Measurements from ENCODE around the gene C2orf72. TPM values are rescaled to one million over a fixed set of nuclear protein-coding genes. Genes with fewer than 3 reads are reported as not detected.
"Not testable (repeated sequence)": the region's sequence is repeated elsewhere in the genome, so short reads cannot be mapped to it uniquely, and the experiment has no call there.

C2orf72 gene
- polyA plus RNA-seq, 1 donor: 4.0 TPM

- DNase-seq: no peak
Measured at GRCh38 chr2:231041061-231041689, 3.9 kb downstream of the C2orf72 start.

- no peak for DNase-seq
Measured at GRCh38 chr2:231043796-231044195, 6.5 kb downstream of the C2orf72 start.

GRCh38 chr2:231046916-231047273 is 9.6 kb downstream of the C2orf72 start:
- DNase-seq: no peak

GRCh38 chr2:231047274-231047922 is 10.1 kb downstream of the C2orf72 start:
- DNase-seq: no peak

GRCh38 chr2:231047923-231048915 is 10.9 kb downstream of the C2orf72 start:
- DNase-seq: no peak

- no peak for DNase-seq
Measured at GRCh38 chr2:231049286-231050017, 12.1 kb downstream of the C2orf72 start.

GRCh38 chr2:231050018-231050901 is 12.9 kb downstream of the C2orf72 start:
- no peak for DNase-seq

GRCh38 chr2:231051116-231051515 is 13.8 kb downstream of the C2orf72 start:
- no peak for DNase-seq

- peak; percentile 82 for DNase-seq
Measured at GRCh38 chr2:231052494-231053451, 15.4 kb downstream of the C2orf72 start.

- DNase-seq: no peak
Measured at GRCh38 chr2:231053846-231054245, 16.5 kb downstream of the C2orf72 start.

- DNase-seq: peak; percentile 93
Measured at GRCh38 chr2:231056453-231057416, 19.4 kb downstream of the C2orf72 start, which contains the start of gene PSMD1. Gene PSMD1, plus strand, starts transcription at chr2:231056867. Its CDS starts 159 bp downstream, at chr2:231057026.

- no peak for DNase-seq
Measured at GRCh38 chr2:231057590-231057989, 20.3 kb downstream of the C2orf72 start.

GRCh38 chr2:231058761-231059550 is 21.6 kb downstream of the C2orf72 start:
- DNase-seq: no peak

- no peak for DNase-seq
Measured at GRCh38 chr2:231059756-231060155, 22.4 kb downstream of the C2orf72 start.

- no peak for DNase-seq
Measured at GRCh38 chr2:231062776-231063175, 25.5 kb downstream of the C2orf72 start.

GRCh38 chr2:231063347-231063746 is 26.0 kb downstream of the C2orf72 start:
- DNase-seq: no peak

GRCh38 chr2:231065966-231066365 is 28.6 kb downstream of the C2orf72 start:
- DNase-seq: no peak

GRCh38 chr2:231067531-231067930 is 30.2 kb downstream of the C2orf72 start:
- DNase-seq: not testable (repeated sequence)
